ENCODE data around the gene TLR9.
A peak's percentile ranks its signal among the peaks of the same experiment; 100 is the strongest.

TLR9 gene

GRCh38 chr3:52216585-52217408, 8.6 kb downstream of the TLR9 start:
- DNase-seq (ENCODE audit: low spot score): no peak

GRCh38 chr3:52215351-52215750, 10.1 kb downstream of the TLR9 start:
- DNase-seq (ENCODE audit: low spot score): no peak

GRCh38 chr3:52213901-52214300, 11.5 kb downstream of the TLR9 start:
- DNase-seq (ENCODE audit: low spot score): no peak

- no peak for DNase-seq (ENCODE audit: low spot score)
Measured at GRCh38 chr3:52213005-52213404, 12.4 kb downstream of the TLR9 start.

GRCh38 chr3:52211268-52211891, 14.1 kb downstream of the TLR9 start:
- DNase-seq (ENCODE audit: low spot score): no peak

- no peak for DNase-seq (ENCODE audit: low spot score)
Measured at GRCh38 chr3:52210550-52211046, 14.8 kb downstream of the TLR9 start.

- no peak for DNase-seq (ENCODE audit: low spot score)
Measured at GRCh38 chr3:52210037-52210436, 15.4 kb downstream of the TLR9 start.

GRCh38 chr3:52208556-52208955, 16.9 kb downstream of the TLR9 start:
- DNase-seq (ENCODE audit: low spot score): no peak

- no peak for DNase-seq (ENCODE audit: low spot score)
Measured at GRCh38 chr3:52205727-52206372, 19.6 kb downstream of the TLR9 start.

- no peak for DNase-seq (ENCODE audit: low spot score)
Measured at GRCh38 chr3:52204337-52205073, 20.9 kb downstream of the TLR9 start.

GRCh38 chr3:52203701-52204100, 21.7 kb downstream of the TLR9 start:
- DNase-seq (ENCODE audit: low spot score): no peak

GRCh38 chr3:52202384-52203077, 22.9 kb downstream of the TLR9 start:
- DNase-seq (ENCODE audit: low spot score): no peak

- no peak for DNase-seq (ENCODE audit: low spot score)
Measured at GRCh38 chr3:52200981-52201679, 24.3 kb downstream of the TLR9 start.

GRCh38 chr3:52198643-52199608, 26.5 kb downstream of the TLR9 start:
- no peak for DNase-seq (ENCODE audit: low spot score)

- DNase-seq (ENCODE audit: low spot score): peak; percentile 100
Measured at GRCh38 chr3:52197842-52198625, 27.4 kb downstream of the TLR9 start, which contains the start of gene ALAS1. TSS of gene ALAS1 (plus strand) at chr3:52198160. CDS start at chr3:52199242, 1,082 bp downstream.

GRCh38 chr3:52197499-52197841, 28.0 kb downstream of the TLR9 start:
- DNase-seq (ENCODE audit: low spot score): no peak

GRCh38 chr3:52196977-52197376, 28.5 kb downstream of the TLR9 start:
- no peak for DNase-seq (ENCODE audit: low spot score)

GRCh38 chr3:52195823-52196331, 29.6 kb downstream of the TLR9 start:
- DNase-seq (ENCODE audit: low spot score): no peak

- no peak for DNase-seq (ENCODE audit: low spot score)
Measured at GRCh38 chr3:52195291-52195597, 30.2 kb downstream of the TLR9 start.

Measured in D341Med (cell line).